ENCODE data around the gene HMGB1.

The HMGB1 gene

GRCh38 chr13:30429235-30429634 lies 36.5 kb downstream of the HMGB1 start:
- no peak overlapping the region for H3K27ac ChIP-seq (ENCODE audit: low read depth, low read length)
- H3K27me3 ChIP-seq (ENCODE audit: insufficient read depth, low read length): no peaks in the 10 kb centered on the region
- no peaks in the 10 kb centered on the region for H3K9me3 ChIP-seq (ENCODE audit: insufficient read depth, low read depth, low read length)
- H3K4me1 ChIP-seq (ENCODE audit: insufficient read depth, low read length): peaks cover 16% of the 10 kb centered on the region
- H3K4me3 ChIP-seq (ENCODE audit: low read length): no peak overlapping the region
- 95% methylated on average over 2 of the region's 3 CpGs for WGBS
- no peak overlapping the region for H3K9ac ChIP-seq (ENCODE audit: low read depth, low read length)
- no peaks in the 10 kb centered on the region for H3K36me3 ChIP-seq (ENCODE audit: insufficient read depth, low read length)

- 86% methylated on average over 3 of the region's 3 CpGs for WGBS
Observed at GRCh38 chr13:30423891-30424290, 41.8 kb downstream of the HMGB1 start.

GRCh38 chr13:30422054-30422839 lies 43.5 kb downstream of the HMGB1 start, which contains the start of gene UBE2L5:
Gene UBE2L5, plus strand, starts transcription at chr13:30422493. Its CDS starts 5,498 bp downstream, at chr13:30427991.
- peak within 1 kb of the TSS; percentile 81 for H3K27ac ChIP-seq (ENCODE audit: low read depth, low read length)
- H3K27me3 ChIP-seq (ENCODE audit: insufficient read depth, low read length): peaks cover 20% of the 10 kb centered on the region
- WGBS: 2% methylated on average over 49 of the region's 57 CpGs

More at GRCh38 chr13:30423891-30424290, 41.8 kb downstream of the HMGB1 start:
- Histone ChIP-seq H3K4me1 (ENCODE audit: insufficient read depth, low read length) (peaks cover 7% of the 10 kb centered on the region; the same call in 1 of the 2 replicates), H3K27ac (ENCODE audit: low read depth, low read length) (no peak overlapping the region), H3K9me3 (ENCODE audit: insufficient read depth, low read depth, low read length) (no peaks in the 10 kb centered on the region), H3K9ac (ENCODE audit: low read depth, low read length) (no peak overlapping the region), H3K27me3 (ENCODE audit: insufficient read depth, low read length) (peaks cover 20% of the 10 kb centered on the region), H3K4me3 (ENCODE audit: low read length) (no peak overlapping the region), H3K36me3 (ENCODE audit: insufficient read depth, low read length) (no peaks in the 10 kb centered on the region)

GRCh38 chr13:30421093-30422053 lies 44.4 kb downstream of the HMGB1 start:
- H3K36me3 ChIP-seq (ENCODE audit: insufficient read depth, low read length): no peaks in the 10 kb centered on the region
- H3K9me3 ChIP-seq (ENCODE audit: insufficient read depth, low read depth, low read length): no peaks in the 10 kb centered on the region
- H3K27ac ChIP-seq (ENCODE audit: low read depth, low read length): peak overlapping the region; percentile 81; the same call in 1 of the 2 replicates
- peaks cover 20% of the 10 kb centered on the region for H3K27me3 ChIP-seq (ENCODE audit: insufficient read depth, low read length)
- 2% methylated on average over 51 of the region's 53 CpGs for whole genome bisulfite sequencing
- H3K4me3 ChIP-seq (ENCODE audit: low read length): peak overlapping the region; percentile 92
- H3K4me1 ChIP-seq (ENCODE audit: insufficient read depth, low read length): peaks cover 7% of the 10 kb centered on the region; the same call in 1 of the 2 replicates
- peak overlapping the region; percentile 43 for H3K9ac ChIP-seq (ENCODE audit: low read depth, low read length)

More at GRCh38 chr13:30422054-30422839, 43.5 kb downstream of the HMGB1 start, which contains the start of gene UBE2L5:
- H3K9me3 ChIP-seq (ENCODE audit: insufficient read depth, low read depth, low read length): no peaks in the 10 kb centered on the region
- peaks cover 7% of the 10 kb centered on the region; the same call in 1 of the 2 replicates for H3K4me1 ChIP-seq (ENCODE audit: insufficient read depth, low read length)
- no peaks in the 10 kb centered on the region for H3K36me3 ChIP-seq (ENCODE audit: insufficient read depth, low read length)
- peak within 1 kb of the TSS; percentile 86 for H3K9ac ChIP-seq (ENCODE audit: low read depth, low read length)
- peak within 1 kb of the TSS; percentile 92 for H3K4me3 ChIP-seq (ENCODE audit: low read length)

- no peak overlapping the region for H3K4me3 ChIP-seq (ENCODE audit: low read length)
- H3K27ac ChIP-seq (ENCODE audit: low read depth, low read length): no peak overlapping the region
- H3K27me3 ChIP-seq (ENCODE audit: insufficient read depth, low read length): peaks cover 20% of the 10 kb centered on the region
- WGBS: 88% methylated on average over 8 of the region's 9 CpGs
- no peaks in the 10 kb centered on the region for H3K36me3 ChIP-seq (ENCODE audit: insufficient read depth, low read length)
- H3K9ac ChIP-seq (ENCODE audit: low read depth, low read length): no peak overlapping the region
- no peaks in the 10 kb centered on the region for H3K9me3 ChIP-seq (ENCODE audit: insufficient read depth, low read depth, low read length)
- peaks cover 7% of the 10 kb centered on the region; the same call in 1 of the 2 replicates for H3K4me1 ChIP-seq (ENCODE audit: insufficient read depth, low read length)
Observed at GRCh38 chr13:30418717-30419459, 46.8 kb downstream of the HMGB1 start.

GRCh38 chr13:30418075-30418716 lies 47.5 kb downstream of the HMGB1 start:
- no peak overlapping the region for H3K4me3 ChIP-seq (ENCODE audit: low read length)
- H3K36me3 ChIP-seq (ENCODE audit: insufficient read depth, low read length): no peaks in the 10 kb centered on the region
- H3K4me1 ChIP-seq (ENCODE audit: insufficient read depth, low read length): peaks cover 7% of the 10 kb centered on the region; the same call in 1 of the 2 replicates
- no peaks in the 10 kb centered on the region for H3K9me3 ChIP-seq (ENCODE audit: insufficient read depth, low read depth, low read length)
- peaks cover 18% of the 10 kb centered on the region for H3K27me3 ChIP-seq (ENCODE audit: insufficient read depth, low read length)
- H3K27ac ChIP-seq (ENCODE audit: low read depth, low read length): no peak overlapping the region
- 87% methylated on average over 6 of the region's 6 CpGs for WGBS
- H3K9ac ChIP-seq (ENCODE audit: low read depth, low read length): no peak overlapping the region

GRCh38 chr13:30416471-30416870 lies 49.3 kb downstream of the HMGB1 start:
- peaks cover 5% of the 10 kb centered on the region; the same call in 1 of the 2 replicates for H3K4me1 ChIP-seq (ENCODE audit: insufficient read depth, low read length)
- H3K27me3 ChIP-seq (ENCODE audit: insufficient read depth, low read length): peaks cover 14% of the 10 kb centered on the region
- H3K9me3 ChIP-seq (ENCODE audit: insufficient read depth, low read depth, low read length): no peaks in the 10 kb centered on the region
- no peak overlapping the region for H3K4me3 ChIP-seq (ENCODE audit: low read length)
- H3K9ac ChIP-seq (ENCODE audit: low read depth, low read length): no peak overlapping the region
- H3K36me3 ChIP-seq (ENCODE audit: insufficient read depth, low read length): no peaks in the 10 kb centered on the region
- 88% methylated on average over 1 of the region's 1 CpG for WGBS
- no peak overlapping the region for H3K27ac ChIP-seq (ENCODE audit: low read depth, low read length)

- H3K36me3 ChIP-seq (ENCODE audit: insufficient read depth, low read length): no peaks in the 10 kb centered on the region
- no peak overlapping the region for H3K9ac ChIP-seq (ENCODE audit: low read depth, low read length)
- H3K9me3 ChIP-seq (ENCODE audit: insufficient read depth, low read depth, low read length): no peaks in the 10 kb centered on the region
- H3K27ac ChIP-seq (ENCODE audit: low read depth, low read length): no peak overlapping the region
- H3K27me3 ChIP-seq (ENCODE audit: insufficient read depth, low read length): peaks cover 11% of the 10 kb centered on the region
- no peak overlapping the region for H3K4me3 ChIP-seq (ENCODE audit: low read length)
- H3K4me1 ChIP-seq (ENCODE audit: insufficient read depth, low read length): 0 out of 2 replicates have a peak, but pooled peaks cover under 1% of the 10 kb centered on the region
- 91% methylated on average over 3 of the region's 3 CpGs for WGBS
Observed at GRCh38 chr13:30415430-30416030, 50.2 kb downstream of the HMGB1 start.

- no peak overlapping the region for H3K9ac ChIP-seq (ENCODE audit: low read depth, low read length)
- no peak overlapping the region for H3K4me3 ChIP-seq (ENCODE audit: low read length)
- H3K4me1 ChIP-seq (ENCODE audit: insufficient read depth, low read length): peaks cover 3% of the 10 kb centered on the region
- no peaks in the 10 kb centered on the region for H3K36me3 ChIP-seq (ENCODE audit: insufficient read depth, low read length)
- H3K27me3 ChIP-seq (ENCODE audit: insufficient read depth, low read length): peaks cover 12% of the 10 kb centered on the region
- 91% methylated on average over 2 of the region's 3 CpGs for WGBS
- no peaks in the 10 kb centered on the region for H3K9me3 ChIP-seq (ENCODE audit: insufficient read depth, low read depth, low read length)
- H3K27ac ChIP-seq (ENCODE audit: low read depth, low read length): no peak overlapping the region
Observed at GRCh38 chr13:30413842-30414241, 51.9 kb downstream of the HMGB1 start.

- no peaks in the 10 kb centered on the region for H3K9me3 ChIP-seq (ENCODE audit: insufficient read depth, low read depth, low read length)
- no peak overlapping the region for H3K9ac ChIP-seq (ENCODE audit: low read depth, low read length)
- H3K27ac ChIP-seq (ENCODE audit: low read depth, low read length): no peak overlapping the region
- H3K4me1 ChIP-seq (ENCODE audit: insufficient read depth, low read length): peaks cover 6% of the 10 kb centered on the region
- H3K27me3 ChIP-seq (ENCODE audit: insufficient read depth, low read length): peaks cover 16% of the 10 kb centered on the region
- H3K4me3 ChIP-seq (ENCODE audit: low read length): no peak overlapping the region
- H3K36me3 ChIP-seq (ENCODE audit: insufficient read depth, low read length): no peaks in the 10 kb centered on the region
Observed at GRCh38 chr13:30412346-30412745, 53.4 kb downstream of the HMGB1 start.

Data from HUES64 (cell line).